ENCODE measurements around the gene ACTN4. TPM values are rescaled to one million over a fixed set of nuclear protein-coding genes. Genes with fewer than 3 reads are reported as not detected.

ACTN4 gene
- polyA plus RNA-seq, 1 experiment: 970 TPM

- ChIA-PET POLR2A (interaction anchor here (0.6 to 1.1 kb wide), 2 partner anchors 169 to 171 kb away, joined by 3 to 13 read pairs; partner anchors contain the start of gene ECH1), CTCF (interaction anchor here (0.6 kb wide), 2 partner anchors 11 to 26 kb away, joined by 3 to 7 read pairs; no protein-coding TSS in a partner anchor)
- Histone ChIP-seq H3K36me3 (ENCODE audit: control insufficient read depth, insufficient read depth, low read length) (peaks cover 2% of the 10 kb centered on the region; the same call in 1 of the 2 replicates), H3K27me3 (ENCODE audit: control insufficient read depth, insufficient read depth, low read length) (no peaks in the 10 kb centered on the region), H3K4me3 (ENCODE audit: low read depth, low read length) (no peak overlapping the region)
- no peak for DNase-seq (ENCODE audit: low read depth)
- TF ChIP-seq CTCF (IDR thresholded peaks at IDR 0.05; ENCODE audit: insufficient read depth, low read depth, low read length): no peak
Observed at GRCh38 chr19:38660724-38661123, 13.3 kb downstream of the ACTN4 start.

- Histone ChIP-seq H3K36me3 (ENCODE audit: control insufficient read depth, insufficient read depth, low read length) (0 out of 2 replicates have a peak, but pooled peaks cover 2% of the 10 kb centered on the region), H3K27me3 (ENCODE audit: control insufficient read depth, insufficient read depth, low read length) (no peaks in the 10 kb centered on the region), H3K4me3 (ENCODE audit: low read depth, low read length) (no peak overlapping the region)
- no peak for DNase-seq (ENCODE audit: low read depth)
- POLR2A ChIA-PET: interaction anchor here (0.6 to 1.1 kb wide), 3 partner anchors 28 to 170 kb away, joined by 3 to 13 read pairs (median 3); partner anchors contain the start of gene ECH1
- no peak for TF ChIP-seq CTCF (IDR thresholded peaks at IDR 0.05; ENCODE audit: insufficient read depth, low read depth, low read length)
- CTCF ChIA-PET: interaction anchor here (0.8 kb wide), 1 partner anchor 27 kb away, joined by 4 read pairs; no protein-coding TSS in a partner anchor
Observed at GRCh38 chr19:38661136-38661535, 13.7 kb downstream of the ACTN4 start.

GRCh38 chr19:38661996-38662395 is 14.5 kb downstream of the ACTN4 start:
- no peaks in the 10 kb centered on the region for H3K27me3 ChIP-seq (ENCODE audit: control insufficient read depth, insufficient read depth, low read length)
- CTCF ChIA-PET: interaction anchor here (1.0 kb wide), 1 partner anchor 24 kb away, joined by 3 read pairs; no protein-coding TSS in a partner anchor
- POLR2A ChIA-PET: no interaction called here

GRCh38 chr19:38662537-38663155 is 15.2 kb downstream of the ACTN4 start:
- Histone ChIP-seq H3K4me3 (ENCODE audit: low read depth, low read length) (no peak overlapping the region), H3K27me3 (ENCODE audit: control insufficient read depth, insufficient read depth, low read length) (no peaks in the 10 kb centered on the region), H3K36me3 (ENCODE audit: control insufficient read depth, insufficient read depth, low read length) (no peaks in the 10 kb centered on the region)
- POLR2A ChIA-PET: no interaction called here
- DNase-seq (ENCODE audit: low read depth): no peak
- no peak for TF ChIP-seq CTCF (IDR thresholded peaks at IDR 0.05; ENCODE audit: insufficient read depth, low read depth, low read length)
- CTCF ChIA-PET: interaction anchor here (1.0 kb wide), 1 partner anchor 24 kb away, joined by 3 read pairs; no protein-coding TSS in a partner anchor

More at GRCh38 chr19:38661996-38662395, 14.5 kb downstream of the ACTN4 start:
- TF ChIP-seq CTCF (IDR thresholded peaks at IDR 0.05; ENCODE audit: insufficient read depth, low read depth, low read length): no peak
- DNase-seq (ENCODE audit: low read depth): no peak
- Histone ChIP-seq H3K4me3 (ENCODE audit: low read depth, low read length) (no peak overlapping the region), H3K36me3 (ENCODE audit: control insufficient read depth, insufficient read depth, low read length) (no peaks in the 10 kb centered on the region)

- Histone ChIP-seq H3K27me3 (ENCODE audit: control insufficient read depth, insufficient read depth, low read length) (no peaks in the 10 kb centered on the region), H3K36me3 (ENCODE audit: control insufficient read depth, insufficient read depth, low read length) (no peaks in the 10 kb centered on the region), H3K4me3 (ENCODE audit: low read depth, low read length) (no peak overlapping the region)
- no peak for DNase-seq (ENCODE audit: low read depth)
- ChIA-PET POLR2A (no interaction called here), CTCF (interaction anchor here (1.0 kb wide), 1 partner anchor 23 kb away, joined by 3 read pairs; no protein-coding TSS in a partner anchor)
- TF ChIP-seq CTCF (IDR thresholded peaks at IDR 0.05; ENCODE audit: insufficient read depth, low read depth, low read length): no peak
Observed at GRCh38 chr19:38663156-38663651, 15.8 kb downstream of the ACTN4 start.

All from BJ (cell line).